C4-2B (cell line): ENCODE results near the gene ALAD.
"Not testable (repeated sequence)": the region's sequence is repeated elsewhere in the genome, so short reads cannot be mapped to it uniquely, and the experiment has no call there.

Source experiments
- H3K27ac ChIP-seq: fragments of 450-650 bp; 2 replicates; pipeline ENCODE4 v1.5.1; 2017
- CTCF ChIP-seq: fragments of 450-650 bp; conservative IDR thresholded peaks from 2 replicates; pipeline ENCODE4 v1.5.1; 2017; ENCODE audit warnings: mild to moderate bottlenecking
- ZFX ChIP-seq: fragments of 450-650 bp; IDR thresholded peaks from 2 replicates; pipeline ENCODE4 v1.6.1; 2017

ALAD gene

DNA sequence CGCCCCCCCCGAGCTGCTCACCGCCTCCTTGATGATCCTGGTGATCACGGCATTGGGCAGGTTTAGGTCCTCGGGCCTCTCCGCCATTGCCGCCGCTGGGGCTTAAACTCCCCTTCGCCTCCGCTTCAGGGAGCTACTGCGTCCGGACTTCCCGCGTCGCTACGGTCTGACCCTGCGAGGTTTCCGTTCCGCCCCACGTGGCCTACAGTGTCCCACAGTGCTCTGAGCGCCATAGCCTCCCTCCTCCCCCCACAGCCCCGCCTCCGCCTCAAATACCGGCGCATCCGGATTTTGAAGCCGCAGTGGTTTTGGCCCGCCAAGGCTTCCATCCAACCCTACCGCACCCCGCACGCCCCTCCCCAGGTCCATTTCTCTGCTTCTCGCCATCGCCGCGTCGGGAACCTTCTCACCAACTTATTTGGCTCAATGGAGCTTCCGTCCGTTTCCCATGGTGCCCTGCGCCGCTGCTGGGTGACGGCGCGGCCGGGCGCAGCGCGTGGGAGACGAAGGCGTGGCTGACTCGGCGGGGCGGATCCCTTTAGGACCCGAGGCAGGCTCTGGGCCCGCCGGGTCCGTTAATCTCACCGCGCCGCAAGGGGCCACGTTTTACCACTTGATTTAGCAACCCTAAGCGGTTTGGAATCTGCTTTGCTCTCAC lies 9.3 kb upstream of the ALAD start, which contains the start of the genes C9orf43 and POLE3:
Gene C9orf43, plus strand, starts transcription at position 541 of the 658 bp plus-strand sequence. CDS start 2,747 bp downstream, outside the sequence.
Gene POLE3, minus strand, starts transcription at position 469 of the 658 bp plus-strand sequence. Its CDS starts 382 bp downstream, at position 87.
- no peak for TF ChIP-seq CTCF
- TF ChIP-seq ZFX, result peak; percentile 23; the same call in 1 of the 2 replicates
- peak within 1 kb of the TSS; percentile 95 for H3K27ac ChIP-seq

DNA sequence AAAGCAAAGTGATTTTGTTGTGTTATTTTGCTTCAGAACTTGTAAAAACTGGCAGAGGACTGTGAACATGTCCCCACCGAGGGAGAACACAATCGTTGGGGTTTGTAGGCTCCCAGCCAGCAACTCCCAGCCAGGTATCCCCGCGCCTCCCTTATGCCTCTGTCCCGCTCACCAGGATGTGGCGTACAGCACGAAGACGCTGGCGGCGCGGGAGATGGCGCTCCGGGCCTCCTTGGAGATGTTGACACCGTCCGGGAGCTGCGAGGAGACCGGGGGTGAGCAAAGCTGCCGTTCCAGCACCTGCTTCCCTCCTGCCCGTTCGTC lies 8.8 kb upstream of the ALAD start:
- no peak for TF ChIP-seq CTCF
- TF ChIP-seq ZFX, result peak; percentile 43; the same call in 1 of the 2 replicates
- H3K27ac ChIP-seq, result peak overlapping the region; percentile 95

GRCh38 chr9:113409481-113409880 lies 8.4 kb upstream of the ALAD start:
- peak overlapping the region; percentile 95 for H3K27ac ChIP-seq
- TF ChIP-seq ZFX (no peak), CTCF (no peak)

- H3K27ac ChIP-seq, result not testable (repeated sequence)
- TF ChIP-seq CTCF, result peak; percentile 93
Observed at GRCh38 chr9:113406873-113407511, 5.9 kb upstream of the ALAD start.

DNA sequence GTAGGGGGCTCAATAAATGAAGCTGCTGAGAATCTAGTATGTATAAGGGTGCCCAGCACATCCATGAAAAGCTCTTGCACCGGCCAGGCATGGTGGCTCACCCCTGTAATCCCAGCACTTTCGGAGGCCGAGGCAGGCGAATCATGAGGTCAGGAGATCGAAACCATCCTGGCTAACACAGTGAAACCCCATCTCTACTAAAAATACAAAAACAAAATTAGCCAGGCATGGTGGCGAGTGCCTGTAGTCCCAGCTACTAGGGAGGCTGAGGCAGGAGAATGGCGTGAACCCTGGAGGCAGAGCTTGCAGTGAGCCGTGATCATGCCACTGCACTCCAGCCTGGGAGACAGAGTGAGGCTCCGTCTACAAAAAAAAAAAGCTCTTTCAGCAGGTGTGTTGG lies 5.3 kb upstream of the ALAD start:
- not testable (repeated sequence) for H3K27ac ChIP-seq

DNA sequence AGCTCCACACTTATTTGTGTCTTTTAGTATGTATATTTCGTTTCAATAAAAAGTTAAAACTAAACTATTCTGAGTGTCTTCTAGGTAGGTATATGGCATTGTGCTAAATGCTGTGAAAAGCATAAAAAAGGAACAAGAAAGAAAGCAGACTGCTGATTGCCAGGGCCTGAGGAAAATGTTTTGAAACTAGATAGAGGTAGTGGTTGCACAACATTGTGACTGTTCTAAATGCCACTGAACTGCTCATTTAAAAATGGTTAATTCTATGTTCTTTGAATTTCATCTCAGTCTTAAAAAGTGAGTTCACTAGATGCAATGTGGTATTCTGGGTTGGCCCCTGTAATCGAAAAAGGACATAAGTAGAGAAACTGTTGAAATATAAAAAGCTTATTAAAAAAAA lies 2.6 kb upstream of the ALAD start:
- H3K27ac ChIP-seq, result no peak overlapping the region
- no peak for TF ChIP-seq CTCF
- TF ChIP-seq ZFX, result no peak

GRCh38 chr9:113399646-113400200 lies 1.4 kb downstream of the ALAD start:
- H3K27ac ChIP-seq, result peak overlapping the region; percentile 39
- no peak for TF ChIP-seq ZFX
- TF ChIP-seq CTCF, result no peak
